Natural killer cell (primary cell): ENCODE data around the gene TUB. TPM values are rescaled to one million over a fixed set of nuclear protein-coding genes. Genes with fewer than 3 reads are reported as not detected.

ENCODE experiments used
- ATAC-seq, 3 donors: fragments of 150-1000 bp in 2 of 3; fragments of 200-7000 bp in 1 of 3; cut with Tn5 transposase; 1 replicate in 1 of 3; 2 replicates in 2 of 3; pipeline ENCODE4 v1.10.0; 2021; ENCODE audit warnings: mild to moderate bottlenecking in 2 of 3, moderate library complexity in 2 of 3
- DNase-seq, 2 donors: peaks; one replicate each; pipeline versions ENCODE4 v3.0.0 to v3.0.0-alpha.2; 2013 to 2021; ENCODE audit warnings: mixed read lengths in 1 of 2
- H3K27ac ChIP-seq: one replicate; pipeline ENCODE4 v1.5.1; 2013; ENCODE audit warnings: mild to moderate bottlenecking, low read length
- H3K27me3 ChIP-seq: one replicate; pipeline ENCODE4 v1.6.1; 2013; ENCODE audit warnings: low read length; ENCODE audit not compliant: control insufficient read depth, insufficient read depth
- H3K36me3 ChIP-seq: one replicate; pipeline ENCODE4 v1.6.1; 2013; ENCODE audit warnings: low read length; ENCODE audit not compliant: control insufficient read depth, insufficient read depth
- H3K4me1 ChIP-seq: one replicate; pipeline ENCODE4 v1.6.1; 2013; ENCODE audit warnings: low read length; ENCODE audit not compliant: control insufficient read depth, insufficient read depth
- H3K4me3 ChIP-seq: one replicate; pipeline ENCODE4 v1.5.1; 2013; ENCODE audit warnings: low read length
- H3K9me3 ChIP-seq: one replicate; pipeline ENCODE4 v1.6.1; 2013; ENCODE audit warnings: low read length; ENCODE audit not compliant: control insufficient read depth, insufficient read depth
- H3K27ac Mint-ChIP-seq, 2 donors: one replicate each; pipeline ENCODE4 v1.8.0; 2022; ENCODE audit warnings: mild to moderate bottlenecking in 2 of 2, mixed read lengths in 2 of 2, moderate library complexity in 1 of 2
- H3K27me3 Mint-ChIP-seq, 2 donors: one replicate each; pipeline ENCODE4 v1.8.0; 2022; ENCODE audit warnings: low read depth in 2 of 2, mixed read lengths in 2 of 2
- H3K36me3 Mint-ChIP-seq: one replicate; pipeline ENCODE4 v1.8.0; 2022; ENCODE audit warnings: mixed read lengths
- H3K4me1 Mint-ChIP-seq, 2 donors: one replicate each; pipeline ENCODE4 v1.8.0; 2022; ENCODE audit warnings: mixed read lengths in 2 of 2
- H3K4me3 Mint-ChIP-seq: one replicate; pipeline ENCODE4 v1.8.0; 2022; ENCODE audit warnings: mild to moderate bottlenecking, moderate library complexity, mixed read lengths
- H3K9me3 Mint-ChIP-seq, 2 donors: one replicate each; pipeline ENCODE4 v1.8.0; 2022; ENCODE audit warnings: mixed read lengths in 2 of 2
- WGBS: methylation state at CpG from one replicate; pipeline ENCODE4 v1.1.7; 2013; ENCODE audit warnings: missing lambda C conversion rate; ENCODE audit not compliant: insufficient coverage; 5-methylcytosine and 5-hydroxymethylcytosine counted together
- intact Hi-C: fragments of 100-400 bp; cut with micrococcal nuclease; formaldehyde crosslinking; loops from one replicate; pipeline ENCODE4 v1.14.2; 2022
- total RNA-seq, 4 donors: library from RNA; stranded (reverse); fragments of 120-200 nt in 1 of 4; gene quantifications; one replicate each; pipeline versions ENCODE4 v1.2.3 to v1.2.4, GENCODE V29; 2013 to 2022
- TF ChIP-seq, protein P1 (sequence below): fragments of 200-600 bp; IDR thresholded peaks from one replicate; pipeline ENCODE4 v1.8.0; 2022; ENCODE audit warnings: antibody characterized with exemption

Gene TUB
- total RNA-seq, 3 donors from 2014 or later (not counting 1 experiment from before 2014, with no cell fraction given): not detected

DNA sequence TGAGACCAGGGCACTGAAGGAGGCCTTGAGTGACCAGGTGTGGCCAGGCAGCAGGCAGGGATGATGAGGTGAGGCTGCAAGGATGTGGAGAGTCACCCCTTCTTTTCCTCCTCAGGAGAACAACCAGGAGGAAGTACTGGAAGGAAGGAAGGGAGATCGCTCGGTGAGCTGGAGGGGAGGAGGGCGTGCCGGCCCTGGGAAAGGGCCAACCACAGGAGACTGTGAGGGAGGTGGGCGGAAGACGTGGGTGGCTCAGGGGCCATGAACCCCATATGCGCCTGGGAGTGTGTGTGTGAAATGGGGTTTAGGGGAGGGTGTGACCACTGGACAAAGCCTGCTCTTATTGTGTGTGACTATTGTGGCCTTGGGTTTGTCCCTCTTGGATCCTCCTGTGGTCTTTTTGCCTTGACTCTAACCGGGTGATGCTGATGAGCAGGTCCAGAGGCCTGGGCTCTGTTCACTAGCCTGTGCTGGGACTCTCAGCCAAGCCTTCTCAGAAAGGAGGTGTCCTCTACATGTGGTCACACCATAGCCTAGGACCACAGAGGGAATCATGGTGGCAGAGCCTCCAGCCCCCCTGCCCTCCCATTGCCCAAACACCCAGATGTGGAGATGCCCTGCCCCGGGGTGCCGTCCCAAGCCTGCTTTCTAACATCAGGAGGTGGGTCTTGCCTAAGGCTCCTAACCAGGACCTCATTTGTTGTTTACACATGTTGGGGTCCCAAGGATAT, 41.3 kb upstream of the TUB start:
- no peak for ATAC-seq
- Mint-ChIP-seq H3K27ac (no peak overlapping the region), H3K4me3 (no peak overlapping the region), H3K4me1 (no peaks in the 10 kb centered on the region), H3K27me3 (peaks cover 8 to 31% of the 10 kb centered on the region in 2 donors), H3K9me3 (no peaks in the 10 kb centered on the region), H3K36me3 (no peaks in the 10 kb centered on the region)
- Histone ChIP-seq H3K27ac (no peak overlapping the region), H3K4me3 (no peak overlapping the region), H3K4me1 (no peaks in the 10 kb centered on the region), H3K27me3 (peaks cover under 1% of the 10 kb centered on the region), H3K36me3 (no peaks in the 10 kb centered on the region), H3K9me3 (no peaks in the 10 kb centered on the region)
- intact Hi-C loops: no loop called here
- 85% methylated on average over 10 of the region's 10 CpGs for WGBS
- DNase-seq: no peak
- TF ChIP-seq, protein P1, sequence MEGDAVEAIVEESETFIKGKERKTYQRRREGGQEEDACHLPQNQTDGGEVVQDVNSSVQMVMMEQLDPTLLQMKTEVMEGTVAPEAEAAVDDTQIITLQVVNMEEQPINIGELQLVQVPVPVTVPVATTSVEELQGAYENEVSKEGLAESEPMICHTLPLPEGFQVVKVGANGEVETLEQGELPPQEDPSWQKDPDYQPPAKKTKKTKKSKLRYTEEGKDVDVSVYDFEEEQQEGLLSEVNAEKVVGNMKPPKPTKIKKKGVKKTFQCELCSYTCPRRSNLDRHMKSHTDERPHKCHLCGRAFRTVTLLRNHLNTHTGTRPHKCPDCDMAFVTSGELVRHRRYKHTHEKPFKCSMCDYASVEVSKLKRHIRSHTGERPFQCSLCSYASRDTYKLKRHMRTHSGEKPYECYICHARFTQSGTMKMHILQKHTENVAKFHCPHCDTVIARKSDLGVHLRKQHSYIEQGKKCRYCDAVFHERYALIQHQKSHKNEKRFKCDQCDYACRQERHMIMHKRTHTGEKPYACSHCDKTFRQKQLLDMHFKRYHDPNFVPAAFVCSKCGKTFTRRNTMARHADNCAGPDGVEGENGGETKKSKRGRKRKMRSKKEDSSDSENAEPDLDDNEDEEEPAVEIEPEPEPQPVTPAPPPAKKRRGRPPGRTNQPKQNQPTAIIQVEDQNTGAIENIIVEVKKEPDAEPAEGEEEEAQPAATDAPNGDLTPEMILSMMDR: no peak

DNA sequence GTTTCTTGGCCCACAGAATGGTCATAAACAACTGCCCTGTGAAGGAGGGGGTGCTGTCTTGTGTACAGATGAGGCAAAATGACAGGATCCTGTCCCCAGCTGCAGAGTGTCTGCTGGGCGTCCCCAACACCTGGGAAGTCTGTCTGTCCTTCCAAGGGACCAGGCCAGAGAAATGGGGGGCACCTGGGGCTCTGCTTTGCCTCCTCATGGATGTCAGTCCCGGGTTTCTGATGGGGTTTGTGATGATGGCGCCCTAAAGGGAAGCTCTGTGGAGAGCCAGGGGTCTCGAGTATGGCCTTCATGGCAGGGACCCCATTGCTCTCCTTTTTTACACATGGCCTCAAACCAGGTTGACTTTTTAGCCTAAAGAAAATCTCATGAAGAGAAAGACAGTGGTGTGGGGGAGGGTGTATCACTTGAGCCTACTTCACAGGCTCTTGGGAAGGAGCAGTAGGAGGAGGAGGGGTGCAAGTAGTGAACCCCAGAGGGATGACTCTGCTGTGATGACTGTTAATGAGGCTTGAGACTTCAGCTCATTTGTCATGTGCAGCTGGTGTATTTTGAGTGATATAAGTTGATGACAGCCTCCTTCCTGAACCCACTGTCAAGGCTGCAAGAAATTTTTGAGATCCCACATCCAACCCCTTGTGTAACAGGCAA, 40.6 kb upstream of the TUB start:
- Mint-ChIP-seq H3K4me3 (no peak overlapping the region), H3K27ac (no peak overlapping the region), H3K4me1 (no peaks in the 10 kb centered on the region), H3K36me3 (no peaks in the 10 kb centered on the region), H3K27me3 (peaks cover 8 to 31% of the 10 kb centered on the region in 2 donors), H3K9me3 (no peaks in the 10 kb centered on the region)
- Histone ChIP-seq H3K4me3 (no peak overlapping the region), H3K36me3 (no peaks in the 10 kb centered on the region), H3K4me1 (no peaks in the 10 kb centered on the region), H3K9me3 (no peaks in the 10 kb centered on the region), H3K27me3 (peaks cover 3% of the 10 kb centered on the region), H3K27ac (no peak overlapping the region)
- intact Hi-C loops: no loop called here
- no peak for DNase-seq
- TF ChIP-seq, protein P1: no peak
- no peak for ATAC-seq
- WGBS: 76% methylated on average over 3 of the region's 4 CpGs

DNA sequence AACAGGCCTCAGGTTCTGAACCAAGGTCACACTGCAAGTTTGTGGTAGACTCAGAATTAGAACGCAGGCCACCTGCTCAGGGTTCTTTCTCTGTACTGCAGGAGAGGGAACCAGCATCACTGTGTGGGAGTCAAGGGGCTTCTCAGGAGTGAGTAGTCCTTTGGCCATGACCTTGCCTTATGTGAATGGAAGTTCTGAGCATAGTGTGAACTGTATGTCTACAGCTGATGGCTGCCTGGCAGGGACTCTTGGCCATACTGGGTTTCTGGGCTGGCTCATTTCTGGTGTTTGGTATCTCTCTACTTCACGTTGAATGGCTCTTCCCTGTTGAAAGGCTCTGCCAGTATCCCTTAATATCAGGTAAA, 40.1 kb upstream of the TUB start:
- Histone ChIP-seq H3K4me3 (no peak overlapping the region), H3K27me3 (peaks cover 3% of the 10 kb centered on the region), H3K4me1 (no peaks in the 10 kb centered on the region), H3K36me3 (no peaks in the 10 kb centered on the region), H3K27ac (no peak overlapping the region), H3K9me3 (no peaks in the 10 kb centered on the region)
- no peaks in the 10 kb centered on the region for H3K9me3 Mint-ChIP-seq
- H3K27ac Mint-ChIP-seq: no peak overlapping the region
- H3K4me3 Mint-ChIP-seq: no peak overlapping the region
- H3K36me3 Mint-ChIP-seq: no peaks in the 10 kb centered on the region
- no peaks in the 10 kb centered on the region for H3K4me1 Mint-ChIP-seq
- 83% methylated on average over 2 of the region's 2 CpGs for WGBS
- intact Hi-C loops: no loop called here
- DNase-seq (no peak), ATAC-seq (no peak)
- TF ChIP-seq, protein P1: no peak
- peaks cover 8 to 34% of the 10 kb centered on the region in 2 donors for H3K27me3 Mint-ChIP-seq
